Activated CD4-positive, alpha-beta T cell treated with anti-CD3 and anti-CD28 coated beads, Interleukin-2, amount 10 ng/mL, durations not matched to agents 24 days and 14 days (primary cell): ENCODE results near the gene TNF. TPM values are rescaled to one million over a fixed set of nuclear protein-coding genes. Genes with fewer than 3 reads are reported as not detected.

Source experiments
- DNase-seq: peaks from one replicate; pipeline ENCODE4 v3.0.0; 2022
- H3K27ac Mint-ChIP-seq: one replicate; pipeline ENCODE4 v1.8.0; 2022; ENCODE audit warnings: mild to moderate bottlenecking, mixed read lengths
- H3K27me3 Mint-ChIP-seq: one replicate; pipeline ENCODE4 v1.8.0; 2022; ENCODE audit warnings: mixed read lengths
- H3K36me3 Mint-ChIP-seq: one replicate; pipeline ENCODE4 v1.8.0; 2022; ENCODE audit warnings: low read depth, mild to moderate bottlenecking, mixed read lengths
- H3K4me1 Mint-ChIP-seq: one replicate; pipeline ENCODE4 v1.8.0; 2021; ENCODE audit warnings: mixed read lengths
- H3K4me3 Mint-ChIP-seq: one replicate; pipeline ENCODE4 v1.8.0; 2022; ENCODE audit warnings: mild to moderate bottlenecking, moderate library complexity, mixed read lengths
- H3K9me3 Mint-ChIP-seq: one replicate; pipeline ENCODE4 v1.8.0; 2021; ENCODE audit warnings: mixed read lengths
- intact Hi-C: fragments of 100-400 bp; cut with micrococcal nuclease; formaldehyde crosslinking; loops from one replicate; pipeline ENCODE4 v1.15.1; 2023
- total RNA-seq: library from RNA; stranded (reverse); gene quantifications from 2 replicates; pipeline ENCODE4 v1.2.3, GENCODE V29; 2022

The TNF gene
- total RNA-seq, 1 donor from 2014 or later, result 303 TPM

- Mint-ChIP-seq H3K36me3 (peaks cover 86% of the 10 kb centered on the region), H3K27me3 (no peaks in the 10 kb centered on the region), H3K4me1 (peaks cover 45% of the 10 kb centered on the region), H3K27ac (no peak overlapping the region), H3K4me3 (no peak overlapping the region), H3K9me3 (no peaks in the 10 kb centered on the region)
- intact Hi-C loops, result no loop called here
- DNase-seq, result no peak
Measured at GRCh38 chr6:31535538-31536324, 39.6 kb upstream of the TNF start.

GRCh38 chr6:31538805-31539400 is 36.5 kb upstream of the TNF start:
- H3K4me3 Mint-ChIP-seq, result peak overlapping the region; percentile 81
- H3K4me1 Mint-ChIP-seq, result peaks cover 51% of the 10 kb centered on the region
- no peak for DNase-seq
- intact Hi-C loops, result no loop called here
- H3K36me3 Mint-ChIP-seq, result peaks cover 66% of the 10 kb centered on the region
- H3K9me3 Mint-ChIP-seq, result no peaks in the 10 kb centered on the region
- H3K27me3 Mint-ChIP-seq, result no peaks in the 10 kb centered on the region
- peak overlapping the region; percentile 23 for H3K27ac Mint-ChIP-seq

GRCh38 chr6:31540640-31541039 is 34.7 kb upstream of the TNF start:
- Mint-ChIP-seq H3K27ac (peak overlapping the region; percentile 84), H3K4me3 (peak overlapping the region; percentile 81), H3K27me3 (no peaks in the 10 kb centered on the region), H3K4me1 (peaks cover 48% of the 10 kb centered on the region), H3K9me3 (no peaks in the 10 kb centered on the region), H3K36me3 (peaks cover 50% of the 10 kb centered on the region)
- DNase-seq, result no peak
- intact Hi-C loops, result loop anchor here (1.0 to 10.0 kb wide), 3 partner anchors 46 to 417 kb away; partner anchors contain the start of genes NELFE, NEU1 and SKIC2

GRCh38 chr6:31541059-31541657 is 34.2 kb upstream of the TNF start:
- H3K27me3 Mint-ChIP-seq, result no peaks in the 10 kb centered on the region
- H3K4me1 Mint-ChIP-seq, result peaks cover 48% of the 10 kb centered on the region
- no peaks in the 10 kb centered on the region for H3K9me3 Mint-ChIP-seq
- H3K27ac Mint-ChIP-seq, result peak overlapping the region; percentile 90
- H3K36me3 Mint-ChIP-seq, result peaks cover 45% of the 10 kb centered on the region
- DNase-seq, result peak; percentile 90
- intact Hi-C loops, result loop anchor here (1.0 to 10.0 kb wide), 3 partner anchors 47 to 416 kb away; partner anchors contain the start of genes NELFE, NEU1 and SKIC2
- H3K4me3 Mint-ChIP-seq, result peak overlapping the region; percentile 81

- peak; percentile 98 for DNase-seq
- Mint-ChIP-seq H3K36me3 (peaks cover 38% of the 10 kb centered on the region), H3K9me3 (no peaks in the 10 kb centered on the region), H3K4me1 (peaks cover 50% of the 10 kb centered on the region), H3K27me3 (no peaks in the 10 kb centered on the region), H3K27ac (peak within 1 kb of the TSS; percentile 90), H3K4me3 (peak within 1 kb of the TSS; percentile 81)
- intact Hi-C loops, result loop anchor here (1.0 to 10.0 kb wide), 5 partner anchors 48 to 415 kb away; partner anchors contain the start of genes BAG6, NELFE, NEU1 and PRRC2A
Measured at GRCh38 chr6:31541658-31542521, 33.5 kb upstream of the TNF start, which contains the start of gene DDX39B. Gene DDX39B (minus strand): TSS chr6:31542003. CDS start chr6:31540532, 1,471 bp downstream.

- peaks cover 57% of the 10 kb centered on the region for H3K4me1 Mint-ChIP-seq
- H3K36me3 Mint-ChIP-seq, result peaks cover 28% of the 10 kb centered on the region
- intact Hi-C loops, result loop anchor here (5.0 to 10.0 kb wide), 2 partner anchors 321 to 414 kb away; partner anchors contain the start of genes NELFE, NEU1 and SKIC2
- H3K27ac Mint-ChIP-seq, result no peak overlapping the region
- H3K9me3 Mint-ChIP-seq, result no peaks in the 10 kb centered on the region
- no peaks in the 10 kb centered on the region for H3K27me3 Mint-ChIP-seq
- no peak for DNase-seq
- no peak overlapping the region for H3K4me3 Mint-ChIP-seq
Measured at GRCh38 chr6:31543639-31544038, 31.7 kb upstream of the TNF start.

- no peak overlapping the region for H3K27ac Mint-ChIP-seq
Measured at GRCh38 chr6:31544676-31545075, 30.7 kb upstream of the TNF start.

GRCh38 chr6:31545291-31545690 is 30.1 kb upstream of the TNF start:
- no peaks in the 10 kb centered on the region for H3K9me3 Mint-ChIP-seq
- peaks cover 48% of the 10 kb centered on the region for H3K4me1 Mint-ChIP-seq
- no peak for DNase-seq
- H3K27me3 Mint-ChIP-seq, result no peaks in the 10 kb centered on the region
- no peak overlapping the region for H3K4me3 Mint-ChIP-seq
- peaks cover 20% of the 10 kb centered on the region for H3K36me3 Mint-ChIP-seq
- intact Hi-C loops, result loop anchor here (5.0 to 10.0 kb wide), 2 partner anchors 192 to 320 kb away; partner anchors contain the start of genes CLIC1 and NEU1
- no peak overlapping the region for H3K27ac Mint-ChIP-seq

More at GRCh38 chr6:31544676-31545075, 30.7 kb upstream of the TNF start:
- DNase-seq, result no peak
- Mint-ChIP-seq H3K4me3 (no peak overlapping the region), H3K36me3 (peaks cover 24% of the 10 kb centered on the region), H3K27me3 (no peaks in the 10 kb centered on the region), H3K4me1 (peaks cover 53% of the 10 kb centered on the region), H3K9me3 (no peaks in the 10 kb centered on the region)
- intact Hi-C loops, result loop anchor here (5.0 to 10.0 kb wide), 3 partner anchors 193 to 413 kb away; partner anchors contain the start of genes CLIC1, NELFE, NEU1 and SKIC2

GRCh38 chr6:31546339-31546957 is 28.9 kb upstream of the TNF start, which contains the start of gene ATP6V1G2:
Gene ATP6V1G2 (minus strand): TSS chr6:31546608. CDS start chr6:31546559, 49 bp downstream.
- intact Hi-C loops, result loop anchor here (1.0 to 10.0 kb wide), 5 partner anchors 52 to 318 kb away; partner anchors contain the start of genes CLIC1 and NEU1
- Mint-ChIP-seq H3K9me3 (no peaks in the 10 kb centered on the region), H3K4me3 (peak within 1 kb of the TSS; percentile 91), H3K36me3 (peaks cover 17% of the 10 kb centered on the region), H3K27me3 (no peaks in the 10 kb centered on the region), H3K4me1 (peaks cover 48% of the 10 kb centered on the region), H3K27ac (peak within 1 kb of the TSS; percentile 91)
- DNase-seq, result peak; percentile 97

- no peaks in the 10 kb centered on the region for H3K9me3 Mint-ChIP-seq
- H3K36me3 Mint-ChIP-seq, result peaks cover 18% of the 10 kb centered on the region
- H3K27me3 Mint-ChIP-seq, result no peaks in the 10 kb centered on the region
- intact Hi-C loops, result loop anchor here (1.0 to 10.0 kb wide), 10 partner anchors 12 to 318 kb away; partner anchors contain the start of genes BAG6, CLIC1, NEU1 and PRRC2A
- H3K4me1 Mint-ChIP-seq, result peaks cover 51% of the 10 kb centered on the region
- peak; percentile 97 for DNase-seq
- peak within 1 kb of the TSS; percentile 91 for H3K4me3 Mint-ChIP-seq
- H3K27ac Mint-ChIP-seq, result peak within 1 kb of the TSS; percentile 91
Measured at GRCh38 chr6:31546958-31547726, 28.2 kb upstream of the TNF start, which contains the start of gene NFKBIL1. Gene NFKBIL1 (plus strand): TSS chr6:31547608. CDS start chr6:31547695, 87 bp downstream.

- Mint-ChIP-seq H3K27me3 (no peaks in the 10 kb centered on the region), H3K9me3 (no peaks in the 10 kb centered on the region), H3K4me3 (peak overlapping the region; percentile 91), H3K4me1 (peaks cover 51% of the 10 kb centered on the region), H3K27ac (peak overlapping the region; percentile 91), H3K36me3 (peaks cover 19% of the 10 kb centered on the region)
- no peak for DNase-seq
- intact Hi-C loops, result loop anchor here (1.0 to 10.0 kb wide), 8 partner anchors 11 to 317 kb away; partner anchors contain the start of genes BAG6, CLIC1, NEU1 and PRRC2A
Measured at GRCh38 chr6:31547727-31548543, 27.4 kb upstream of the TNF start.
